Measurements from ENCODE around the gene NUP93. TPM values are rescaled to one million over a fixed set of nuclear protein-coding genes. Genes with fewer than 3 reads are reported as not detected.

The NUP93 gene
- polyA plus RNA-seq, 1 of the 3 experiments (the other 2 are of a cell fraction), result 43.1 TPM

DNA sequence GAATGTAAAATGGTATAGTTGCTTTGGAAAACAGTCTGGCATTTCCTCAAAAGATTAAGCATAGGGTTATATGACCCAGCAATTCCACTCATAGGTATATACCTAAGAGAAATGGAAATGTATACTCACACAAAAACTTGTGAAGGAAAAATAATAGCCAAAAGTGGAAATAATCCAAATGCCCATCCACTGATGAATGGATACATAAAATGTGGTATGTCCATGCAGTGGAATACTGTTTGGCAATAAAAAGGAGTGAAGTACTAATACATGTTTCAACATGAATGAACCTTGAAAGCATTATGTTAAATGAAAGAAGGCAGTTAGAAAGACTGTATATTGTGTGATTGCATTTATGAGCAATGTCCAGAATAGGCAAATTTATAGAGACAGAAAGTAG lies 25.1 kb downstream of the NUP93 start:
- no peaks in the 10 kb centered on the region for H3K9me3 ChIP-seq
- peaks cover 8 to 34% of the 10 kb centered on the region in 2 experiments for H3K36me3 ChIP-seq (replicated peaks in 1 of 2; ENCODE audit: control insufficient read depth in 1 of 2, insufficient read depth in 2 of 2, low read length in 1 of 2)
- no peaks in the 10 kb centered on the region for H3K27me3 ChIP-seq (ENCODE audit: insufficient read depth)
- POLR2A ChIA-PET, result no interaction called here
- TF ChIP-seq FOXJ3 (CRISPR knock-in tag; IDR thresholded peaks at IDR 0.05) (no peak), GATA2 (CRISPR knock-in tag; IDR thresholded peaks at IDR 0.05) (no peak), CHD2 (IDR thresholded peaks at IDR 0.05; ENCODE audit: low read length, partially characterized antibody) (no peak), MAX (IDR thresholded peaks at IDR 0.05; ENCODE audit: low read depth) (no peak)
- peaks cover 0 to under 1% of the 10 kb centered on the region in 2 experiments; a peak in 1 of 4 replicates for H3K4me1 ChIP-seq (ENCODE audit: control insufficient read depth in 1 of 2, insufficient read depth in 2 of 2, low read depth in 1 of 2, low read length in 1 of 2)
- DNase-seq, result no peak
- no peak overlapping the region for H3K9ac ChIP-seq
- H3K79me2 ChIP-seq (ENCODE audit: insufficient read depth), result peaks cover 56% of the 10 kb centered on the region
- no peak overlapping the region for H2AFZ ChIP-seq (ENCODE audit: low read depth)
- no peaks in the 10 kb centered on the region for H3F3A ChIP-seq (replicated peaks; ENCODE audit: insufficient read depth)
- no peak overlapping the region for H3K4me2 ChIP-seq
- CTCF ChIA-PET, result no interaction called here
- H3K4me3 ChIP-seq (ENCODE audit: low read depth in 2 of 2, low read length in 1 of 2), result no peak overlapping the region
- H3K9me2 ChIP-seq, result no peaks in the 10 kb centered on the region
- H3K27ac ChIP-seq (ENCODE audit: low read depth in 2 of 2, low read length in 1 of 2), result no peak overlapping the region
- no peaks in the 10 kb centered on the region for H4K20me1 ChIP-seq (ENCODE audit: insufficient read depth)

GRCh38 chr16:56758432-56758831 lies 28.5 kb downstream of the NUP93 start:
- no peak overlapping the region for H3K27ac ChIP-seq (ENCODE audit: low read depth in 2 of 2, low read length in 1 of 2)
- no peak overlapping the region for H2AFZ ChIP-seq (ENCODE audit: low read depth)
- H4K20me1 ChIP-seq (ENCODE audit: insufficient read depth), result no peaks in the 10 kb centered on the region
- H3K9ac ChIP-seq, result no peak overlapping the region
- CTCF ChIA-PET, result no interaction called here
- no peaks in the 10 kb centered on the region for H3K9me3 ChIP-seq
- WGBS (ENCODE audit: low lambda C conversion rate), result 98% methylated on average over 3 of the region's 3 CpGs
- H3K27me3 ChIP-seq (ENCODE audit: insufficient read depth), result no peaks in the 10 kb centered on the region
- H3K4me3 ChIP-seq (ENCODE audit: low read depth in 2 of 2, low read length in 1 of 2), result no peak overlapping the region
- TF ChIP-seq EZH2phosphoT487 (IDR thresholded peaks at IDR 0.05; ENCODE audit: borderline replicate concordance, low read depth) (no peak), CTCF (IDR thresholded peaks at IDR 0.05) (no peak), RAD21 (IDR thresholded peaks at IDR 0.05; ENCODE audit: low read length) (no peak), FOSL2 (IDR thresholded peaks at IDR 0.05; ENCODE audit: borderline replicate concordance, low read depth) (no peak), RFX5 (IDR thresholded peaks at IDR 0.05; ENCODE audit: low read length) (no peak)
- H3K9me2 ChIP-seq, result no peaks in the 10 kb centered on the region
- POLR2A ChIA-PET, result no interaction called here
- no peaks in the 10 kb centered on the region for H3K4me1 ChIP-seq (ENCODE audit: control insufficient read depth in 1 of 2, insufficient read depth in 2 of 2, low read depth in 1 of 2, low read length in 1 of 2)
- peaks cover 35% of the 10 kb centered on the region for H3K79me2 ChIP-seq (ENCODE audit: insufficient read depth)
- peaks cover 12 to 43% of the 10 kb centered on the region in 2 experiments for H3K36me3 ChIP-seq (replicated peaks in 1 of 2; ENCODE audit: control insufficient read depth in 1 of 2, insufficient read depth in 2 of 2, low read length in 1 of 2)
- no peak for DNase-seq
- H3K4me2 ChIP-seq, result no peak overlapping the region
- H3F3A ChIP-seq (replicated peaks; ENCODE audit: insufficient read depth), result no peaks in the 10 kb centered on the region

GRCh38 chr16:56758930-56759329 lies 29.0 kb downstream of the NUP93 start:
- ChIA-PET CTCF (no interaction called here), POLR2A (no interaction called here)
- peaks cover 12 to 43% of the 10 kb centered on the region in 2 experiments for H3K36me3 ChIP-seq (replicated peaks in 1 of 2; ENCODE audit: control insufficient read depth in 1 of 2, insufficient read depth in 2 of 2, low read length in 1 of 2)

More at GRCh38 chr16:56758930-56759329, 29.0 kb downstream of the NUP93 start:
- Histone ChIP-seq H3K27ac (ENCODE audit: low read depth in 2 of 2, low read length in 1 of 2) (no peak overlapping the region), H3K9ac (no peak overlapping the region), H3K27me3 (ENCODE audit: insufficient read depth) (no peaks in the 10 kb centered on the region), H3K79me2 (ENCODE audit: insufficient read depth) (peaks cover 35% of the 10 kb centered on the region), H3K9me3 (no peaks in the 10 kb centered on the region), H3K4me1 (ENCODE audit: control insufficient read depth in 1 of 2, insufficient read depth in 2 of 2, low read depth in 1 of 2, low read length in 1 of 2) (no peaks in the 10 kb centered on the region), H3K9me2 (no peaks in the 10 kb centered on the region), H2AFZ (ENCODE audit: low read depth) (no peak overlapping the region), H3F3A (replicated peaks; ENCODE audit: insufficient read depth) (no peaks in the 10 kb centered on the region), H3K4me2 (no peak overlapping the region), H3K4me3 (ENCODE audit: low read depth in 2 of 2, low read length in 1 of 2) (no peak overlapping the region), H4K20me1 (ENCODE audit: insufficient read depth) (no peaks in the 10 kb centered on the region)
- WGBS (ENCODE audit: low lambda C conversion rate), result 96% methylated on average over 4 of the region's 4 CpGs
- no peak for DNase-seq
- no peak for TF ChIP-seq NRF1 (IDR thresholded peaks at IDR 0.05; ENCODE audit: low read depth, low read length)
